DND-41 (cell line): ENCODE results near the gene MCTP1.

Source experiments
- ATAC-seq: fragments of 200-7000 bp; cut with Tn5 transposase; 3 replicates; pipeline ENCODE4 v1.9.1; 2021; ENCODE audit warnings: low read depth; ENCODE audit not compliant: insufficient read depth
- DNase-seq: peaks from one replicate; pipeline ENCODE4 v3.0.0-alpha.2; 2020
- H2AFZ ChIP-seq: 2 replicates; pipeline ENCODE4 v1.6.0; 2012; ENCODE audit warnings: low read depth, low read length
- H3K27ac ChIP-seq: 2 replicates; pipeline ENCODE4 v1.5.1; 2012; ENCODE audit warnings: low read length, inconsistent platforms
- H3K27me3 ChIP-seq: fragments of 200-600 bp; sonication (generic); 2 replicates; pipeline ENCODE4 v1.6.0; 2012; ENCODE audit warnings: low read length, mild to moderate bottlenecking, inconsistent platforms; ENCODE audit not compliant: insufficient read depth, poor library complexity
- H3K36me3 ChIP-seq: 2 replicates; pipeline ENCODE4 v1.5.1; 2012; ENCODE audit warnings: low read length, inconsistent platforms; ENCODE audit not compliant: insufficient read depth
- H3K4me1 ChIP-seq: 2 replicates; pipeline ENCODE4 v1.5.1; 2012; ENCODE audit warnings: mild to moderate bottlenecking, low read length; ENCODE audit not compliant: insufficient read depth
- H3K4me2 ChIP-seq: 2 replicates; pipeline ENCODE4 v1.6.0; 2012; ENCODE audit warnings: mild to moderate bottlenecking, moderate library complexity, low read length, inconsistent platforms; ENCODE audit not compliant: insufficient read depth
- H3K4me3 ChIP-seq, 2 experiments: fragments of 200-600 bp in 1 of 2; shearing (Covaris generic) in 1 of 2; 2 replicates each; pipeline ENCODE4 v1.5.1; 2012 to 2016; ENCODE audit warnings: inconsistent platforms in 2 of 2, low read length in 2 of 2, mild to moderate bottlenecking in 2 of 2, low read depth in 1 of 2, moderate library complexity in 1 of 2
- H3K79me2 ChIP-seq: 2 replicates; pipeline ENCODE4 v1.6.0; 2012; ENCODE audit warnings: low read length, inconsistent platforms; ENCODE audit not compliant: insufficient read depth
- H3K9ac ChIP-seq: 2 replicates; pipeline ENCODE4 v1.6.0; 2012; ENCODE audit warnings: low read depth, mild to moderate bottlenecking, inconsistent platforms, low read length, moderate library complexity
- H3K9me3 ChIP-seq: 2 replicates; pipeline ENCODE4 v1.5.1; 2012; ENCODE audit warnings: low read length, moderate library complexity, mild to moderate bottlenecking, inconsistent platforms; ENCODE audit not compliant: insufficient read depth, severe bottlenecking
- H4K20me1 ChIP-seq: 2 replicates; pipeline ENCODE4 v1.6.0; 2012; ENCODE audit warnings: low read length; ENCODE audit not compliant: insufficient read depth
- CTCF ChIP-seq: IDR thresholded peaks from 2 replicates; pipeline ENCODE4 v1.5.1; 2012; ENCODE audit warnings: borderline replicate concordance, low read length, moderate library complexity, mild to moderate bottlenecking; ENCODE audit not compliant: poor library complexity, severe bottlenecking; ENCODE audit errors: extremely low read depth
- EZH2 ChIP-seq: IDR thresholded peaks from 3 replicates; pipeline ENCODE4 v1.6.1; 2012; ENCODE audit warnings: borderline replicate concordance, low read depth, mild to moderate bottlenecking, moderate library complexity, low read length, inconsistent platforms; ENCODE audit not compliant: severe bottlenecking

The MCTP1 gene

GRCh38 chr5:94775088-94775487 is 509.8 kb downstream of the MCTP1 start:
- Histone ChIP-seq H3K27me3 (no peaks in the 10 kb centered on the region), H3K36me3 (no peaks in the 10 kb centered on the region), H3K9ac (no peak overlapping the region), H3K9me3 (no peaks in the 10 kb centered on the region), H3K4me1 (no peaks in the 10 kb centered on the region), H3K79me2 (no peaks in the 10 kb centered on the region), H3K27ac (no peak overlapping the region), H3K4me3 (no peak overlapping the region), H3K4me2 (no peak overlapping the region), H4K20me1 (no peaks in the 10 kb centered on the region), H2AFZ (no peak overlapping the region)
- ATAC-seq (no peak), DNase-seq (no peak)
- TF ChIP-seq EZH2 (no peak), CTCF (no peak)

GRCh38 chr5:94771742-94772141 is 513.2 kb downstream of the MCTP1 start:
- TF ChIP-seq CTCF = no peak
- no peak for TF ChIP-seq EZH2
- ATAC-seq = no peak
- DNase-seq = no peak
- Histone ChIP-seq H3K36me3 (no peaks in the 10 kb centered on the region), H3K27me3 (no peaks in the 10 kb centered on the region), H3K4me2 (no peak overlapping the region), H2AFZ (no peak overlapping the region), H3K9ac (no peak overlapping the region), H3K9me3 (no peaks in the 10 kb centered on the region), H4K20me1 (no peaks in the 10 kb centered on the region), H3K27ac (no peak overlapping the region), H3K4me1 (no peaks in the 10 kb centered on the region), H3K79me2 (no peaks in the 10 kb centered on the region), H3K4me3 (no peak overlapping the region)

GRCh38 chr5:94769996-94770395 is 514.9 kb downstream of the MCTP1 start:
- H3K9ac ChIP-seq = no peak overlapping the region
- no peak overlapping the region for H3K27ac ChIP-seq
- no peaks in the 10 kb centered on the region for H3K9me3 ChIP-seq
- no peaks in the 10 kb centered on the region for H3K27me3 ChIP-seq
- TF ChIP-seq CTCF = no peak
- TF ChIP-seq EZH2 = no peak
- no peaks in the 10 kb centered on the region for H3K79me2 ChIP-seq
- no peaks in the 10 kb centered on the region for H4K20me1 ChIP-seq
- H3K4me3 ChIP-seq = no peak overlapping the region
- no peak overlapping the region for H2AFZ ChIP-seq
- no peaks in the 10 kb centered on the region for H3K4me1 ChIP-seq
- no peaks in the 10 kb centered on the region for H3K36me3 ChIP-seq
- no peak overlapping the region for H3K4me2 ChIP-seq
- ATAC-seq (no peak), DNase-seq (no peak)

GRCh38 chr5:94761786-94762185 is 523.1 kb downstream of the MCTP1 start:
- Histone ChIP-seq H4K20me1 (no peaks in the 10 kb centered on the region), H3K4me3 (no peak overlapping the region), H3K9me3 (no peaks in the 10 kb centered on the region), H3K27me3 (no peaks in the 10 kb centered on the region), H3K36me3 (no peaks in the 10 kb centered on the region), H3K27ac (no peak overlapping the region), H3K79me2 (no peaks in the 10 kb centered on the region), H2AFZ (no peak overlapping the region), H3K4me2 (no peak overlapping the region), H3K9ac (no peak overlapping the region), H3K4me1 (no peaks in the 10 kb centered on the region)
- TF ChIP-seq EZH2 (no peak), CTCF (no peak)
- no peak for ATAC-seq
- no peak for DNase-seq
